ENCODE measurements around the gene DAP. TPM values are rescaled to one million over a fixed set of nuclear protein-coding genes. Genes with fewer than 3 reads are reported as not detected.

The DAP gene
- total and polyA plus RNA-seq, 10 of the 15 experiments (the other 5 are each of a cell fraction or from before 2014, with no cell fraction given), result 12.9 to 130 (median 49.9) TPM

DNA sequence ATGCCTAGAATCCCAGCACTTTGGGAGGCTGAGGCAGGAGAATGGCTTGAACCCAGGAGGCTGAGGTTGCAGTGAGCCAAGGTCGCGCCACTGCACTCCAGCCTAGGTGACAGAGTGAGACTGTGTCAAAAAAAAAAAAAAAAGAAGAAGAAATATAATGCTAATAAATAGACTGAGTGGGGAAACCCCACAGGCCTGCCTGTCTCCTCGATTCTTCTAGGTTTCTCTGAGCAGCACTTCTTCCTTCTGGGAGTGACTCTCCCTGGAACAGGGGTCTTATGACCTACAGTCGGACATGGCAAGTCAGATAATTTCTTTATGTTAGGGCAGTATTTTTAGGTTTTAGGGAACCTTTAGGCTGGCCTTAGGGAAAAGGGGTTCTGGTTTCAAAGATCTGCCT, 130.3 kb downstream of the DAP start (continued):
- TF ChIP-seq, protein P1, sequence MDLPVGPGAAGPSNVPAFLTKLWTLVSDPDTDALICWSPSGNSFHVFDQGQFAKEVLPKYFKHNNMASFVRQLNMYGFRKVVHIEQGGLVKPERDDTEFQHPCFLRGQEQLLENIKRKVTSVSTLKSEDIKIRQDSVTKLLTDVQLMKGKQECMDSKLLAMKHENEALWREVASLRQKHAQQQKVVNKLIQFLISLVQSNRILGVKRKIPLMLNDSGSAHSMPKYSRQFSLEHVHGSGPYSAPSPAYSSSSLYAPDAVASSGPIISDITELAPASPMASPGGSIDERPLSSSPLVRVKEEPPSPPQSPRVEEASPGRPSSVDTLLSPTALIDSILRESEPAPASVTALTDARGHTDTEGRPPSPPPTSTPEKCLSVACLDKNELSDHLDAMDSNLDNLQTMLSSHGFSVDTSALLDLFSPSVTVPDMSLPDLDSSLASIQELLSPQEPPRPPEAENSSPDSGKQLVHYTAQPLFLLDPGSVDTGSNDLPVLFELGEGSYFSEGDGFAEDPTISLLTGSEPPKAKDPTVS (IDR thresholded peaks at IDR 0.05; ENCODE audit: low read depth, low read length), result peak; percentile 52; the same call in 1 of the 2 replicates

DNA sequence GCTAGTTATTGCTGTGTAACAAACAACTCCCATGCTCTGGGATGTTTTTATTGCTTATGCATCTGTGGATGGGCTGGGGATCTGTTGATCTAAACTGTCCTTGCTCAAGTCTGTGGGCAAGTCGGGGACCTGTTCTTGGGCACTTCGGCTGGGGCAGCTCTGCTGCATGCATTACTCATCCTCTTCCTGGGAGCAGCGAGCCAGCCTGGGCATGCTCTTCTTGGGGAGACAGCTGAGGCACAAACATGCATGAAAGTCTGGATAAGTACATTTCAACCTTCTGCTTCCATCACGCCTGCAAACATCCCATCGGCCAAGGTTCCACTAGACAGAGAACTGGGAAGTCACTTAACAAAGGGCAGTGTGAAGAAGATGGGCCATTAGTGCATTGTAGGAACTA, 130.9 kb downstream of the DAP start:
- ChIA-PET POLR2A (interaction anchor here (0.9 kb wide), 1 partner anchor 63 kb away, joined by 3 read pairs; no protein-coding TSS in a partner anchor), SMC1A (ENCODE audit: uncharacterized antibody, unreplicated experiment) (interaction anchor here (0.7 to 12.0 kb wide), 12 partner anchors 10 to 187 kb away, joined by 3 to 192 read pairs (median 24); no protein-coding TSS in a partner anchor), RAD21 (ENCODE audit: unreplicated experiment) (interaction anchor here (0.6 to 7.5 kb wide), 8 partner anchors 22 to 346 kb away, joined by 3 to 186 read pairs (median 10); no protein-coding TSS in a partner anchor), CTCF (interaction anchor here (0.7 to 8.0 kb wide), 11 partner anchors 18 to 188 kb away, joined by 4 to 229 read pairs (median 50); partner anchors contain the start of gene ROPN1L)
- in situ Hi-C loops (cut with MboI) (no loop called here), intact Hi-C loops (cut with micrococcal nuclease; ENCODE audit: unreplicated experiment) (loop anchor here (5.0 kb wide), 2 partner anchors 273 to 348 kb away; no protein-coding TSS in a partner anchor)
- no peak for FAIRE-seq
- peaks cover 7 to 13% of the 10 kb centered on the region in 2 experiments for H3K36me3 ChIP-seq (ENCODE audit: control insufficient read depth in 2 of 2, insufficient read depth in 2 of 2, low read length in 1 of 2)
- no peak for DNase-seq (ENCODE audit: low read depth, low spot score)
- peak overlapping the region; percentile 83; the same call in 1 of the 2 replicates for H3K4me2 ChIP-seq (ENCODE audit: control insufficient read depth, insufficient read depth)
- no peaks in the 10 kb centered on the region for H3K27me3 ChIP-seq (replicated peaks in 1 of 2; ENCODE audit: control insufficient read depth in 2 of 2, insufficient read depth in 2 of 2, low read length in 1 of 2)
- peak overlapping the region; percentile 19; the same call in 1 of the 2 replicates for H3K4me3 ChIP-seq
- H2AFZ ChIP-seq (ENCODE audit: control insufficient read depth, low read depth, low read length), result no peak overlapping the region
- no peak overlapping the region for H3K9ac ChIP-seq (ENCODE audit: control insufficient read depth, insufficient read depth, low read length)
- peaks cover 6% of the 10 kb centered on the region for H3K9me3 ChIP-seq (replicated peaks; ENCODE audit: control insufficient read depth, insufficient read depth, low read length)
- peaks cover 76% of the 10 kb centered on the region for H3K79me2 ChIP-seq (ENCODE audit: control insufficient read depth, insufficient read depth, low read length)
- no peak for TF ChIP-seq MEF2B (IDR thresholded peaks at IDR 0.05; ENCODE audit: partially characterized antibody, poor library complexity, severe bottlenecking)
- no peak for TF ChIP-seq SIX5 (IDR thresholded peaks at IDR 0.05; ENCODE audit: low read depth, low read length, severe bottlenecking)
- no peak for TF ChIP-seq CREM (IDR thresholded peaks at IDR 0.05; ENCODE audit: low read depth)
- no peak for TF ChIP-seq NBN (IDR thresholded peaks at IDR 0.05)
- TF ChIP-seq, protein P2, sequence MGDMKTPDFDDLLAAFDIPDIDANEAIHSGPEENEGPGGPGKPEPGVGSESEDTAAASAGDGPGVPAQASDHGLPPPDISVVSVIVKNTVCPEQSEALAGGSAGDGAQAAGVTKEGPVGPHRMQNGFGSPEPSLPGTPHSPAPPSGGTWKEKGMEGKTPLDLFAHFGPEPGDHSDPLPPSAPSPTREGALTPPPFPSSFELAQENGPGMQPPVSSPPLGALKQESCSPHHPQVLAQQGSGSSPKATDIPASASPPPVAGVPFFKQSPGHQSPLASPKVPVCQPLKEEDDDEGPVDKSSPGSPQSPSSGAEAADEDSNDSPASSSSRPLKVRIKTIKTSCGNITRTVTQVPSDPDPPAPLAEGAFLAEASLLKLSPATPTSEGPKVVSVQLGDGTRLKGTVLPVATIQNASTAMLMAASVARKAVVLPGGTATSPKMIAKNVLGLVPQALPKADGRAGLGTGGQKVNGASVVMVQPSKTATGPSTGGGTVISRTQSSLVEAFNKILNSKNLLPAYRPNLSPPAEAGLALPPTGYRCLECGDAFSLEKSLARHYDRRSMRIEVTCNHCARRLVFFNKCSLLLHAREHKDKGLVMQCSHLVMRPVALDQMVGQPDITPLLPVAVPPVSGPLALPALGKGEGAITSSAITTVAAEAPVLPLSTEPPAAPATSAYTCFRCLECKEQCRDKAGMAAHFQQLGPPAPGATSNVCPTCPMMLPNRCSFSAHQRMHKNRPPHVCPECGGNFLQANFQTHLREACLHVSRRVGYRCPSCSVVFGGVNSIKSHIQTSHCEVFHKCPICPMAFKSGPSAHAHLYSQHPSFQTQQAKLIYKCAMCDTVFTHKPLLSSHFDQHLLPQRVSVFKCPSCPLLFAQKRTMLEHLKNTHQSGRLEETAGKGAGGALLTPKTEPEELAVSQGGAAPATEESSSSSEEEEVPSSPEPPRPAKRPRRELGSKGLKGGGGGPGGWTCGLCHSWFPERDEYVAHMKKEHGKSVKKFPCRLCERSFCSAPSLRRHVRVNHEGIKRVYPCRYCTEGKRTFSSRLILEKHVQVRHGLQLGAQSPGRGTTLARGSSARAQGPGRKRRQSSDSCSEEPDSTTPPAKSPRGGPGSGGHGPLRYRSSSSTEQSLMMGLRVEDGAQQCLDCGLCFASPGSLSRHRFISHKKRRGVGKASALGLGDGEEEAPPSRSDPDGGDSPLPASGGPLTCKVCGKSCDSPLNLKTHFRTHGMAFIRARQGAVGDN (IDR thresholded peaks at IDR 0.05), result no peak
- TF ChIP-seq GATAD2B (conservative IDR thresholded peaks at IDR 0.05; ENCODE audit: low read depth), result 0 out of 2 replicates have a peak, but pooled peaks have one; percentile 6
- TF ChIP-seq POLR2AphosphoS5 (IDR thresholded peaks at IDR 0.05; ENCODE audit: low read length), result 0 out of 2 replicates have a peak, but pooled peaks have one; percentile 3
- WGBS (ENCODE audit: insufficient coverage, insufficient replicate concordance, low lambda C conversion rate, missing lambda C conversion rate), result 65% methylated on average over 5 of the region's 5 CpGs
- H3K4me1 ChIP-seq (ENCODE audit: control insufficient read depth, insufficient read depth, low read length), result peaks cover 83% of the 10 kb centered on the region
- H4K20me1 ChIP-seq (ENCODE audit: control insufficient read depth, insufficient read depth), result no peaks in the 10 kb centered on the region
- BruUV-seq (replicated peaks), result no TSS peak
- no peak for ATAC-seq
- H3K27ac ChIP-seq (ENCODE audit: control insufficient read depth, insufficient read depth), result peak overlapping the region; percentile 93

Measured in GM12878 (cell line).